H9 (cell line): ENCODE measurements around the gene HLA-DOB. TPM values are rescaled to one million over a fixed set of nuclear protein-coding genes. Genes with fewer than 3 reads are reported as not detected.

Source experiments
- DNase-seq: peaks from one replicate; pipeline ENCODE4 v3.0.0-alpha.2; 2017
- H2AFZ ChIP-seq: one replicate; pipeline ENCODE4 v1.6.1; 2013; ENCODE audit warnings: mild to moderate bottlenecking, low read length, control low read depth, moderate library complexity
- H2AK5ac ChIP-seq: 2 replicates; pipeline ENCODE4 v1.6.1; 2013; ENCODE audit warnings: low read length, control low read depth, mixed read lengths; ENCODE audit not compliant: insufficient read length
- H2BK120ac ChIP-seq: one replicate; pipeline ENCODE4 v1.6.1; 2013; ENCODE audit warnings: low read depth, mild to moderate bottlenecking, low read length, control low read depth, inconsistent platforms; ENCODE audit not compliant: poor library complexity, severe bottlenecking
- H2BK12ac ChIP-seq: 2 replicates; pipeline ENCODE4 v1.6.1; 2013; ENCODE audit warnings: low read length, control low read depth, mixed read lengths, low read depth; ENCODE audit not compliant: insufficient read length
- H2BK15ac ChIP-seq: 2 replicates; pipeline ENCODE4 v1.6.1; 2013; ENCODE audit warnings: low read depth, low read length, control low read depth
- H2BK20ac ChIP-seq: one replicate; pipeline ENCODE4 v1.6.1; 2013; ENCODE audit warnings: low read depth, mild to moderate bottlenecking, low read length, control low read depth, inconsistent platforms; ENCODE audit not compliant: poor library complexity, severe bottlenecking
- H2BK5ac ChIP-seq: 2 replicates; pipeline ENCODE4 v1.6.1; 2013; ENCODE audit warnings: low read length, control low read depth, mixed read lengths; ENCODE audit not compliant: insufficient read length
- H3K14ac ChIP-seq: 2 replicates; pipeline ENCODE4 v1.6.1; 2013; ENCODE audit warnings: low read length, control low read depth; ENCODE audit not compliant: insufficient read depth
- H3K18ac ChIP-seq: 2 replicates; pipeline ENCODE4 v1.6.1; 2013; ENCODE audit warnings: low read depth, mild to moderate bottlenecking, mixed read lengths, low read length, control low read depth; ENCODE audit not compliant: insufficient read length
- H3K23ac ChIP-seq: 2 replicates; pipeline ENCODE4 v1.6.1; 2013; ENCODE audit warnings: low read length, control low read depth, mixed read lengths, low read depth; ENCODE audit not compliant: insufficient read length
- H3K23me2 ChIP-seq: 2 replicates; pipeline ENCODE4 v1.6.1; 2013; ENCODE audit warnings: low read depth, mild to moderate bottlenecking, mixed read lengths, low read length, control low read depth; ENCODE audit not compliant: insufficient read length, poor library complexity, severe bottlenecking
- H3K27ac ChIP-seq: 2 replicates; pipeline ENCODE4 v1.5.1; 2013; ENCODE audit warnings: low read length, control low read depth, mixed read lengths, low read depth; ENCODE audit not compliant: insufficient read length
- H3K27me3 ChIP-seq: 2 replicates; pipeline ENCODE4 v1.6.1; 2013; ENCODE audit warnings: low read length, control low read depth, inconsistent platforms; ENCODE audit not compliant: insufficient read depth
- H3K4ac ChIP-seq: 2 replicates; pipeline ENCODE4 v1.6.1; 2013; ENCODE audit warnings: low read depth, mild to moderate bottlenecking, control low read depth, inconsistent platforms, low read length, moderate library complexity
- H3K4me1 ChIP-seq: 2 replicates; pipeline ENCODE4 v1.6.1; 2013; ENCODE audit warnings: low read length, control low read depth, inconsistent platforms; ENCODE audit not compliant: insufficient read depth
- H3K4me2 ChIP-seq: 2 replicates; pipeline ENCODE4 v1.6.1; 2013; ENCODE audit warnings: low read length, control low read depth, mixed read lengths; ENCODE audit not compliant: insufficient read length, insufficient read depth
- H3K56ac ChIP-seq: 2 replicates; pipeline ENCODE4 v1.6.1; 2013; ENCODE audit warnings: low read depth, mild to moderate bottlenecking, mixed read lengths, low read length, control low read depth; ENCODE audit not compliant: insufficient read length
- H3K79me1 ChIP-seq: 2 replicates; pipeline ENCODE4 v1.6.1; 2013; ENCODE audit warnings: low read depth, mild to moderate bottlenecking, moderate library complexity, low read length, control low read depth, inconsistent platforms; ENCODE audit not compliant: insufficient read depth, poor library complexity, severe bottlenecking
- H3K79me2 ChIP-seq: 2 replicates; pipeline ENCODE4 v1.6.1; 2013; ENCODE audit warnings: low read length, control low read depth, inconsistent platforms; ENCODE audit not compliant: insufficient read depth
- H3K9ac ChIP-seq: 2 replicates; pipeline ENCODE4 v1.6.1; 2013; ENCODE audit warnings: low read length, control low read depth, mixed read lengths; ENCODE audit not compliant: insufficient read length; ENCODE audit errors: extremely low read depth
- H3K9me3 ChIP-seq: one replicate; pipeline ENCODE4 v1.6.1; 2013; ENCODE audit warnings: low read depth, low read length, inconsistent platforms; ENCODE audit not compliant: control insufficient read depth
- H3T11ph ChIP-seq: one replicate; pipeline ENCODE4 v1.6.1; 2013; ENCODE audit warnings: mild to moderate bottlenecking, low read length, control low read depth, inconsistent platforms
- H4K20me1 ChIP-seq: one replicate; pipeline ENCODE4 v1.6.1; 2013; ENCODE audit not compliant: control insufficient read depth, insufficient read length, insufficient read depth
- H4K5ac ChIP-seq: 2 replicates; pipeline ENCODE4 v1.6.1; 2013; ENCODE audit warnings: low read depth, mild to moderate bottlenecking, mixed read lengths, low read length, control low read depth; ENCODE audit not compliant: insufficient read length
- H4K8ac ChIP-seq: replicated peaks from 2 replicates; pipeline ENCODE4 v1.6.1; 2013; ENCODE audit warnings: low read length, control low read depth, mixed read lengths, low read depth; ENCODE audit not compliant: insufficient read length
- H4K91ac ChIP-seq: 2 replicates; pipeline ENCODE4 v1.6.1; 2013; ENCODE audit warnings: low read depth, mild to moderate bottlenecking, moderate library complexity, mixed read lengths, low read length, control low read depth; ENCODE audit not compliant: insufficient read length
- H3K27ac Mint-ChIP-seq, 3 experiments: 2 replicates in 2 of 3; 3 replicates in 1 of 3; pipeline ENCODE4 v1.8.0; 2020 to 2021; ENCODE audit warnings: mixed read lengths in 3 of 3, mild to moderate bottlenecking in 1 of 3, moderate library complexity in 1 of 3
- H3K27me3 Mint-ChIP-seq: 2 replicates; pipeline ENCODE4 v1.8.0; 2021; ENCODE audit warnings: low read depth, mild to moderate bottlenecking, moderate library complexity, mixed read lengths
- H3K36me3 Mint-ChIP-seq, 3 experiments: 2 replicates in 2 of 3; 3 replicates in 1 of 3; pipeline ENCODE4 v1.8.0; 2020 to 2021; ENCODE audit warnings: low read depth in 3 of 3, mixed read lengths in 3 of 3; ENCODE audit not compliant: insufficient read depth in 1 of 3
- H3K4me1 Mint-ChIP-seq, 2 experiments: 2 replicates each; pipeline ENCODE4 v1.8.0; 2020; ENCODE audit warnings: mixed read lengths in 2 of 2
- H3K4me3 Mint-ChIP-seq, 2 experiments: 2 replicates in 1 of 2; 3 replicates in 1 of 2; pipeline ENCODE4 v1.8.0; 2020 to 2021; ENCODE audit warnings: mild to moderate bottlenecking in 2 of 2, mixed read lengths in 2 of 2, moderate library complexity in 1 of 2
- H3K9me3 Mint-ChIP-seq, 2 experiments: 2 replicates in 1 of 2; 3 replicates in 1 of 2; pipeline ENCODE4 v1.8.0; 2020; ENCODE audit warnings: mild to moderate bottlenecking in 2 of 2, mixed read lengths in 2 of 2, moderate library complexity in 1 of 2
- WGBS: extraction: QIAGEN DNeasy Blood & Tissue Kit; methylation state at CpG from one replicate; pipeline ENCODE4 v1.1.7; 2013; ENCODE audit warnings: missing lambda C conversion rate, low lambda C conversion rate, mixed read lengths; ENCODE audit not compliant: insufficient read length; ENCODE audit errors: extremely low coverage; 5-methylcytosine and 5-hydroxymethylcytosine counted together
- total RNA-seq: library from RNA; stranded (reverse); gene quantifications from 2 replicates; pipeline ENCODE4 v1.2.1, GENCODE V29; 2021
- TF ChIP-seq, protein P1 (sequence below): fragments of 200-600 bp; sonication (generic); conservative IDR thresholded peaks from 3 replicates; pipeline ENCODE4 v1.8.0; 2021; ENCODE audit warnings: antibody characterized with exemption, mild to moderate bottlenecking

Gene HLA-DOB
- total RNA-seq, 1 experiment from 2014 or later = 0.20 TPM

DNA sequence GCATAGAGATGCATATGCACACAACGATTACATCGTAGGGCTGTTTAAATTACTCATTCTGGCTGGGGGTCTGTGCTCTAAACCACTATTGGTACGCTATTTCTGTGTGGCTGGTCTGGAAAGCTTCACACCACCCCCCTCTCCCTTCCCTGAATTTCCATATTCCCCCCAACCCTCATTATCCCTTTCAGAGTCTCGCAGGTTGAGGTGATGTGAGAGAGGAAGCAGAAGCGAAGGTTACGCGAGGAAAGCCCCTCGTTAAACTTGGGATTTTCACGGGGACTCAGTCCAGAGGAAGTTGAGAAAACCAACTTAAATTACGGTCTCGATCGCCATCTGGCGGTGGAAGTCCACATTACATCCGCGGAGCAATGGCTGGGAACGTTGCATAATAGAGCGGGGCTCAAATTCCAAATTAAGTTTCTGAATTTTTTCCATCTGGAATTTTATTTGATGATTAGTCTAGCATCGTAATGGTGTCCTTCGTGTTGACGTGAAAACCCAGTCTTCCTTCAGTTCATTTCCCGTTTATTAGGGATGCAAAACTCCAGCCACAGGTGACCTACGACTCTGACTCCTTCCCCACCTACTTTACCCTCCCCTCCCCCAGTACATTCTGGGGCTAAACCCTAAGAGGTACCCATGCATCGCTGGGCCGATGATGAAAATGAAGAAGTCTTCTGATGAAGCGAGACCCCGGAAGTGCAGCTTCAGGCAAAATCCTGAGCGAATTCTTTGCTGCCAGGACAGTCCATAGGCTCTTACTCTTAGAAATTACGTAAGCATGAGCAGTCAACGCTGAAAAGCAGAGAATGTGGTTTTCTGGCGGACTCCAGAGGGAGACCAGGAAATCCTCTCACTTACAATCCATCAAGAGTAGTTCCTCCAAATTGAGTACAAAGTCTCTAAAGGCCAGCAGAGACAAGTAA lies 19.7 kb downstream of the HLA-DOB start:
- Mint-ChIP-seq H3K27me3 (peaks cover 23% of the 10 kb centered on the region), H3K4me3 (peak overlapping the region; percentile 55 to 71), H3K36me3 (peaks cover 0 to 6% (median 0%) of the 10 kb centered on the region in 3 experiments; a peak in 2 of 7 replicates), H3K27ac (no peak overlapping the region), H3K9me3 (peaks cover 8 to 9% of the 10 kb centered on the region in 2 experiments), H3K4me1 (peaks cover 16 to 18% of the 10 kb centered on the region in 2 experiments)
- no peaks in the 10 kb centered on the region for H3K79me1 ChIP-seq
- no peaks in the 10 kb centered on the region for H3K79me2 ChIP-seq
- H3K27ac ChIP-seq = no peak overlapping the region
- H3T11ph ChIP-seq = no peak overlapping the region
- no peak overlapping the region for H3K56ac ChIP-seq
- no CpG with 5 or more reads among the region's 30 CpGs for WGBS
- H3K4me1 ChIP-seq = no peaks in the 10 kb centered on the region
- H3K9me3 ChIP-seq = no peaks in the 10 kb centered on the region
- H2AFZ ChIP-seq = peak overlapping the region; percentile 100
- no peaks in the 10 kb centered on the region for H4K20me1 ChIP-seq
- H3K4ac ChIP-seq = no peak overlapping the region
- H2BK120ac ChIP-seq = no peak overlapping the region
- H3K9ac ChIP-seq = peak overlapping the region; percentile 63
- H3K23me2 ChIP-seq = no peaks in the 10 kb centered on the region
- H2BK12ac ChIP-seq = no peak overlapping the region
- H2BK15ac ChIP-seq = no peak overlapping the region
- H4K91ac ChIP-seq = no peak overlapping the region
- peak; percentile 67 for DNase-seq
- H3K14ac ChIP-seq = no peak overlapping the region
- no peak overlapping the region for H2AK5ac ChIP-seq
- no peak overlapping the region for H3K23ac ChIP-seq
- TF ChIP-seq, protein P1, sequence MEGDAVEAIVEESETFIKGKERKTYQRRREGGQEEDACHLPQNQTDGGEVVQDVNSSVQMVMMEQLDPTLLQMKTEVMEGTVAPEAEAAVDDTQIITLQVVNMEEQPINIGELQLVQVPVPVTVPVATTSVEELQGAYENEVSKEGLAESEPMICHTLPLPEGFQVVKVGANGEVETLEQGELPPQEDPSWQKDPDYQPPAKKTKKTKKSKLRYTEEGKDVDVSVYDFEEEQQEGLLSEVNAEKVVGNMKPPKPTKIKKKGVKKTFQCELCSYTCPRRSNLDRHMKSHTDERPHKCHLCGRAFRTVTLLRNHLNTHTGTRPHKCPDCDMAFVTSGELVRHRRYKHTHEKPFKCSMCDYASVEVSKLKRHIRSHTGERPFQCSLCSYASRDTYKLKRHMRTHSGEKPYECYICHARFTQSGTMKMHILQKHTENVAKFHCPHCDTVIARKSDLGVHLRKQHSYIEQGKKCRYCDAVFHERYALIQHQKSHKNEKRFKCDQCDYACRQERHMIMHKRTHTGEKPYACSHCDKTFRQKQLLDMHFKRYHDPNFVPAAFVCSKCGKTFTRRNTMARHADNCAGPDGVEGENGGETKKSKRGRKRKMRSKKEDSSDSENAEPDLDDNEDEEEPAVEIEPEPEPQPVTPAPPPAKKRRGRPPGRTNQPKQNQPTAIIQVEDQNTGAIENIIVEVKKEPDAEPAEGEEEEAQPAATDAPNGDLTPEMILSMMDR = peak; percentile 91
- no peaks in the 10 kb centered on the region for H3K27me3 ChIP-seq
- H3K4me2 ChIP-seq = peak overlapping the region; percentile 55
- H2BK5ac ChIP-seq = no peak overlapping the region
- no peak overlapping the region for H4K8ac ChIP-seq
- peak overlapping the region; percentile 46 for H3K18ac ChIP-seq
- no peak overlapping the region for H2BK20ac ChIP-seq
- H4K5ac ChIP-seq = no peak overlapping the region
